Peyer's patch (tissue), 4 donors: Measurements from ENCODE around the gene PYROXD2. TPM values are rescaled to one million over a fixed set of nuclear protein-coding genes. Genes with fewer than 3 reads are reported as not detected.

Experiments
- DNase-seq, 3 donors: peaks; one replicate each; pipeline ENCODE4 v3.0.0-alpha.2; 2017 to 2019
- H3K27ac ChIP-seq, 4 donors: fragments of 200-600 bp; sonication (generic); one replicate each; pipeline ENCODE4 v1.5.1; 2016 to 2019
- H3K27me3 ChIP-seq, 2 donors: fragments of 200-600 bp; sonication (generic); one replicate each; pipeline ENCODE4 v1.5.1; 2019
- H3K36me3 ChIP-seq, 3 donors: fragments of 200-600 bp; sonication (generic); one replicate each; pipeline ENCODE4 v1.5.1; 2016 to 2019
- H3K4me1 ChIP-seq, 4 donors: fragments of 200-600 bp; sonication (generic); one replicate each; pipeline ENCODE4 v1.5.1; 2016 to 2019
- H3K4me3 ChIP-seq, 4 donors: fragments of 200-600 bp; sonication (generic); 1 replicate in 3 of 4; 2 replicates in 1 of 4; pipeline ENCODE4 v1.5.1; 2016 to 2019; ENCODE audit warnings: mild to moderate bottlenecking in 1 of 4
- H3K9me3 ChIP-seq, 4 donors: fragments of 200-600 bp; sonication (generic); one replicate each; pipeline ENCODE4 v1.5.1; 2016 to 2019; ENCODE audit warnings: mild to moderate bottlenecking in 1 of 4
- CTCF ChIP-seq, 6 experiments: fragments of 450-650 bp in 4 of 6; fragments of 200-600 bp in 2 of 6; sonication (generic) in 1 of 6; IDR thresholded peaks; one replicate each; pipeline ENCODE4 v1.5.1; 2017 to 2019; ENCODE audit warnings: antibody characterized with exemption in 6 of 6, mild to moderate bottlenecking in 3 of 6, moderate library complexity in 1 of 6
- POLR2A ChIP-seq, 2 donors: fragments of 450-650 bp; IDR thresholded peaks; one replicate each; pipeline ENCODE4 v1.5.1; 2017; ENCODE audit warnings: antibody characterized with exemption in 2 of 2, mild to moderate bottlenecking in 2 of 2, moderate library complexity in 2 of 2
- total RNA-seq, 4 donors: library from RNA; depleted of rRNA; stranded (reverse); fragments of >200 nt; gene quantifications; one replicate each; pipeline ENCODE4 v1.1.0, GENCODE V29; 2016

PYROXD2 gene
- total RNA-seq, 4 donors from 2014 or later, result 7.0 to 23.1 (median 11.5) TPM

GRCh38 chr10:98444314-98445006, 29.5 kb upstream of the PYROXD2 start:
- Histone ChIP-seq H3K9me3 (no peaks in the 10 kb centered on the region), H3K4me1 (peaks cover 0 to 14% (median 4%) of the 10 kb centered on the region in 4 donors), H3K4me3 (no peak overlapping the region), H3K27me3 (no peaks in the 10 kb centered on the region), H3K36me3 (peaks cover 0 to 46% (median 0%) of the 10 kb centered on the region in 3 donors), H3K27ac (no peak overlapping the region)
- TF ChIP-seq CTCF (IDR thresholded peaks at IDR 0.05) (no peak), POLR2A (IDR thresholded peaks at IDR 0.05) (no peak)
- no peak for DNase-seq

GRCh38 chr10:98438715-98439114, 23.7 kb upstream of the PYROXD2 start:
- TF ChIP-seq POLR2A (IDR thresholded peaks at IDR 0.05) (no peak), CTCF (IDR thresholded peaks at IDR 0.05) (no peak)
- Histone ChIP-seq H3K9me3 (no peaks in the 10 kb centered on the region), H3K27me3 (no peaks in the 10 kb centered on the region), H3K36me3 (peaks cover 0 to 73% (median 0%) of the 10 kb centered on the region in 3 donors), H3K4me3 (no peak overlapping the region), H3K27ac (no peak overlapping the region), H3K4me1 (no peaks in the 10 kb centered on the region)
- no peak for DNase-seq

- Histone ChIP-seq H3K4me3 (no peak overlapping the region), H3K4me1 (no peaks in the 10 kb centered on the region), H3K27me3 (no peaks in the 10 kb centered on the region), H3K36me3 (peaks cover 0 to 75% (median 0%) of the 10 kb centered on the region in 3 donors), H3K27ac (no peak overlapping the region), H3K9me3 (no peaks in the 10 kb centered on the region)
- no peak for TF ChIP-seq POLR2A (IDR thresholded peaks at IDR 0.05)
- DNase-seq, result no peak
These were observed 21.7 kb upstream of the PYROXD2 start for GRCh38 chr10:98436704-98437103.

GRCh38 chr10:98435178-98435577, 20.2 kb upstream of the PYROXD2 start:
- Histone ChIP-seq H3K4me3 (no peak overlapping the region), H3K27me3 (no peaks in the 10 kb centered on the region), H3K36me3 (peaks cover 0 to 81% (median 0%) of the 10 kb centered on the region in 3 donors), H3K27ac (no peak overlapping the region), H3K4me1 (no peaks in the 10 kb centered on the region), H3K9me3 (no peaks in the 10 kb centered on the region)
- TF ChIP-seq POLR2A (IDR thresholded peaks at IDR 0.05) (no peak), CTCF (IDR thresholded peaks at IDR 0.05) (no peak)
- DNase-seq, result no peak

- no peaks in the 10 kb centered on the region for H3K4me1 ChIP-seq
- no peak for DNase-seq
- no peak overlapping the region for H3K27ac ChIP-seq
- H3K4me3 ChIP-seq, result no peak overlapping the region
- H3K36me3 ChIP-seq, result peaks cover 0 to 81% (median 0%) of the 10 kb centered on the region in 3 donors
- no peaks in the 10 kb centered on the region for H3K27me3 ChIP-seq
- no peaks in the 10 kb centered on the region for H3K9me3 ChIP-seq
- no peak for TF ChIP-seq POLR2A (IDR thresholded peaks at IDR 0.05)
- TF ChIP-seq CTCF (IDR thresholded peaks at IDR 0.05), result no peak
These were observed 19.1 kb upstream of the PYROXD2 start for GRCh38 chr10:98433881-98434732.

- H3K36me3 ChIP-seq, result peaks cover 0 to 85% (median 0%) of the 10 kb centered on the region in 3 donors
- no peaks in the 10 kb centered on the region for H3K27me3 ChIP-seq
- no peak overlapping the region for H3K27ac ChIP-seq
- no peaks in the 10 kb centered on the region for H3K4me1 ChIP-seq
- H3K9me3 ChIP-seq, result no peaks in the 10 kb centered on the region
- DNase-seq, result no peak
- TF ChIP-seq POLR2A (IDR thresholded peaks at IDR 0.05), result no peak
- TF ChIP-seq CTCF (IDR thresholded peaks at IDR 0.05), result no peak
- H3K4me3 ChIP-seq, result no peak overlapping the region
These were observed 18.4 kb upstream of the PYROXD2 start for GRCh38 chr10:98433371-98433770.
